ENCODE measurements around the gene FUNDC2.

GRCh38 chrX:155026727-155027508 lies at the start of gene FUNDC2:
- TF ChIP-seq ZZZ3 (IDR thresholded peaks at IDR 0.05; ENCODE audit: control insufficient read depth, insufficient read length, low read depth) (no peak), RAD51 (IDR thresholded peaks at IDR 0.05) (peak; percentile 64; the same call in 1 of the 2 replicates), EP300 (IDR thresholded peaks at IDR 0.05; ENCODE audit: borderline replicate concordance in 1 of 2, control insufficient read depth in 1 of 2, low read depth in 2 of 2, low read length in 2 of 2) (no peak), POLR2A (IDR thresholded peaks at IDR 0.05; ENCODE audit: low read depth, low read length) (peak; percentile 88), EZH2 (IDR thresholded peaks at IDR 0.05; ENCODE audit: borderline replicate concordance, control insufficient read depth, low read depth, low read length) (no peak), BACH1 (IDR thresholded peaks at IDR 0.05; ENCODE audit: borderline replicate concordance) (peak; percentile 97), RAD21 (IDR thresholded peaks at IDR 0.05; ENCODE audit: insufficient read depth, low read depth, low read length) (no peak)
- TF ChIP-seq, protein P1, sequence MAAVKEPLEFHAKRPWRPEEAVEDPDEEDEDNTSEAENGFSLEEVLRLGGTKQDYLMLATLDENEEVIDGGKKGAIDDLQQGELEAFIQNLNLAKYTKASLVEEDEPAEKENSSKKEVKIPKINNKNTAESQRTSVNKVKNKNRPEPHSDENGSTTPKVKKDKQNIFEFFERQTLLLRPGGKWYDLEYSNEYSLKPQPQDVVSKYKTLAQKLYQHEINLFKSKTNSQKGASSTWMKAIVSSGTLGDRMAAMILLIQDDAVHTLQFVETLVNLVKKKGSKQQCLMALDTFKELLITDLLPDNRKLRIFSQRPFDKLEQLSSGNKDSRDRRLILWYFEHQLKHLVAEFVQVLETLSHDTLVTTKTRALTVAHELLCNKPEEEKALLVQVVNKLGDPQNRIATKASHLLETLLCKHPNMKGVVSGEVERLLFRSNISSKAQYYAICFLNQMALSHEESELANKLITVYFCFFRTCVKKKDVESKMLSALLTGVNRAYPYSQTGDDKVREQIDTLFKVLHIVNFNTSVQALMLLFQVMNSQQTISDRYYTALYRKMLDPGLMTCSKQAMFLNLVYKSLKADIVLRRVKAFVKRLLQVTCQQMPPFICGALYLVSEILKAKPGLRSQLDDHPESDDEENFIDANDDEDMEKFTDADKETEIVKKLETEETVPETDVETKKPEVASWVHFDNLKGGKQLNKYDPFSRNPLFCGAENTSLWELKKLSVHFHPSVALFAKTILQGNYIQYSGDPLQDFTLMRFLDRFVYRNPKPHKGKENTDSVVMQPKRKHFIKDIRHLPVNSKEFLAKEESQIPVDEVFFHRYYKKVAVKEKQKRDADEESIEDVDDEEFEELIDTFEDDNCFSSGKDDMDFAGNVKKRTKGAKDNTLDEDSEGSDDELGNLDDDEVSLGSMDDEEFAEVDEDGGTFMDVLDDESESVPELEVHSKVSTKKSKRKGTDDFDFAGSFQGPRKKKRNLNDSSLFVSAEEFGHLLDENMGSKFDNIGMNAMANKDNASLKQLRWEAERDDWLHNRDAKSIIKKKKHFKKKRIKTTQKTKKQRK (IDR thresholded peaks at IDR 0.05; ENCODE audit: low read depth, low read length): no peak
- TF ChIP-seq, protein P2, sequence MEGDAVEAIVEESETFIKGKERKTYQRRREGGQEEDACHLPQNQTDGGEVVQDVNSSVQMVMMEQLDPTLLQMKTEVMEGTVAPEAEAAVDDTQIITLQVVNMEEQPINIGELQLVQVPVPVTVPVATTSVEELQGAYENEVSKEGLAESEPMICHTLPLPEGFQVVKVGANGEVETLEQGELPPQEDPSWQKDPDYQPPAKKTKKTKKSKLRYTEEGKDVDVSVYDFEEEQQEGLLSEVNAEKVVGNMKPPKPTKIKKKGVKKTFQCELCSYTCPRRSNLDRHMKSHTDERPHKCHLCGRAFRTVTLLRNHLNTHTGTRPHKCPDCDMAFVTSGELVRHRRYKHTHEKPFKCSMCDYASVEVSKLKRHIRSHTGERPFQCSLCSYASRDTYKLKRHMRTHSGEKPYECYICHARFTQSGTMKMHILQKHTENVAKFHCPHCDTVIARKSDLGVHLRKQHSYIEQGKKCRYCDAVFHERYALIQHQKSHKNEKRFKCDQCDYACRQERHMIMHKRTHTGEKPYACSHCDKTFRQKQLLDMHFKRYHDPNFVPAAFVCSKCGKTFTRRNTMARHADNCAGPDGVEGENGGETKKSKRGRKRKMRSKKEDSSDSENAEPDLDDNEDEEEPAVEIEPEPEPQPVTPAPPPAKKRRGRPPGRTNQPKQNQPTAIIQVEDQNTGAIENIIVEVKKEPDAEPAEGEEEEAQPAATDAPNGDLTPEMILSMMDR (IDR thresholded peaks at IDR 0.05 in 2 of 3, conservative IDR thresholded peaks at IDR 0.05 in 1 of 3; ENCODE audit: control insufficient read depth in 2 of 3, extremely low read depth in 1 of 3, insufficient read depth in 1 of 3, low read depth in 3 of 3, low read length in 3 of 3): no peak
- TF ChIP-seq, protein P3, sequence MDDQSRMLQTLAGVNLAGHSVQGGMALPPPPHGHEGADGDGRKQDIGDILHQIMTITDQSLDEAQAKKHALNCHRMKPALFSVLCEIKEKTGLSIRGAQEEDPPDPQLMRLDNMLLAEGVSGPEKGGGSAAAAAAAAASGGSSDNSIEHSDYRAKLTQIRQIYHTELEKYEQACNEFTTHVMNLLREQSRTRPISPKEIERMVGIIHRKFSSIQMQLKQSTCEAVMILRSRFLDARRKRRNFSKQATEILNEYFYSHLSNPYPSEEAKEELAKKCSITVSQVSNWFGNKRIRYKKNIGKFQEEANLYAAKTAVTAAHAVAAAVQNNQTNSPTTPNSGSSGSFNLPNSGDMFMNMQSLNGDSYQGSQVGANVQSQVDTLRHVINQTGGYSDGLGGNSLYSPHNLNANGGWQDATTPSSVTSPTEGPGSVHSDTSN (IDR thresholded peaks at IDR 0.05; ENCODE audit: insufficient replicate concordance, low read depth, low read length): no peak
